Activated CD4-positive, alpha-beta memory T cell treated with anti-CD3 and anti-CD28 coated beads for 36 hours (primary cell): ENCODE results near the gene NPM3. TPM values are rescaled to one million over a fixed set of nuclear protein-coding genes. Genes with fewer than 3 reads are reported as not detected.

Experiments
- CTCF ChIA-PET: fragments of 350-600 bp; sonication (Branson Sonifier 250); formaldehyde crosslinking; loops from one replicate; lab custom pipeline; 2021; ENCODE audit warnings: antibody characterized with exemption, inconsistent platforms; lab: Charles Lee
- POLR2A ChIA-PET: fragments of 350-600 bp; sonication (Branson Sonifier 250); formaldehyde crosslinking; loops from one replicate; lab custom pipeline; 2021; ENCODE audit warnings: antibody characterized with exemption; lab: Charles Lee
- DNase-seq: peaks from one replicate; pipeline ENCODE4 v3.0.0-alpha.2; 2020
- H3K27ac Mint-ChIP-seq: one replicate; pipeline ENCODE4 v1.8.0; 2021; ENCODE audit warnings: mixed read lengths
- H3K27me3 Mint-ChIP-seq: one replicate; pipeline ENCODE4 v1.8.0; 2021; ENCODE audit warnings: mixed read lengths
- H3K36me3 Mint-ChIP-seq: one replicate; pipeline ENCODE4 v1.8.0; 2021; ENCODE audit warnings: mixed read lengths
- H3K4me1 Mint-ChIP-seq: one replicate; pipeline ENCODE4 v1.8.0; 2021; ENCODE audit warnings: low read depth, mixed read lengths
- H3K4me3 Mint-ChIP-seq: one replicate; pipeline ENCODE4 v1.8.0; 2021; ENCODE audit warnings: mild to moderate bottlenecking, mixed read lengths
- H3K9me3 Mint-ChIP-seq: one replicate; pipeline ENCODE4 v1.8.0; 2021; ENCODE audit warnings: mixed read lengths
- intact Hi-C: fragments of 100-400 bp; cut with micrococcal nuclease; formaldehyde crosslinking; loops from one replicate; pipeline ENCODE4 v1.15.1; 2023
- total RNA-seq, 2 experiments: library from RNA; stranded (reverse); gene quantifications; one replicate each; pipeline ENCODE4 v1.2.3, GENCODE V29; 2021

NPM3 gene
- total RNA-seq, 2 experiments from 2014 or later: 168 to 172 TPM

GRCh38 chr10:101767600-101767945 is 15.7 kb downstream of the NPM3 start:
- ChIA-PET POLR2A (no interaction called here), CTCF (no interaction called here)
- DNase-seq: no peak
- peaks cover 37% of the 10 kb centered on the region for H3K27me3 Mint-ChIP-seq
- H3K36me3 Mint-ChIP-seq: no peaks in the 10 kb centered on the region
- intact Hi-C loops: no loop called here
- H3K4me1 Mint-ChIP-seq: no peaks in the 10 kb centered on the region
- H3K4me3 Mint-ChIP-seq: no peak overlapping the region
- H3K27ac Mint-ChIP-seq: no peak overlapping the region
- no peaks in the 10 kb centered on the region for H3K9me3 Mint-ChIP-seq

- POLR2A ChIA-PET: no interaction called here
- DNase-seq: no peak
- no peak overlapping the region for H3K4me3 Mint-ChIP-seq
- H3K36me3 Mint-ChIP-seq: no peaks in the 10 kb centered on the region
- CTCF ChIA-PET: no interaction called here
- no peak overlapping the region for H3K27ac Mint-ChIP-seq
- no peaks in the 10 kb centered on the region for H3K9me3 Mint-ChIP-seq
- H3K4me1 Mint-ChIP-seq: no peaks in the 10 kb centered on the region
- intact Hi-C loops: no loop called here
- peaks cover 31% of the 10 kb centered on the region for H3K27me3 Mint-ChIP-seq
Measured at GRCh38 chr10:101766753-101767599, 16.3 kb downstream of the NPM3 start.

GRCh38 chr10:101766306-101766705 is 16.9 kb downstream of the NPM3 start:
- Mint-ChIP-seq H3K27ac (no peak overlapping the region), H3K4me3 (no peak overlapping the region), H3K4me1 (no peaks in the 10 kb centered on the region), H3K27me3 (peaks cover 26% of the 10 kb centered on the region), H3K9me3 (no peaks in the 10 kb centered on the region), H3K36me3 (no peaks in the 10 kb centered on the region)
- intact Hi-C loops: no loop called here
- DNase-seq: no peak
- CTCF ChIA-PET: no interaction called here
- POLR2A ChIA-PET: no interaction called here

GRCh38 chr10:101763141-101763846 is 20.0 kb downstream of the NPM3 start:
- H3K4me3 Mint-ChIP-seq: no peak overlapping the region

GRCh38 chr10:101762736-101763135 is 20.5 kb downstream of the NPM3 start:
- ChIA-PET CTCF (interaction anchor here (1.3 kb wide), 1 partner anchor 160 kb away, joined by 4 read pairs; no protein-coding TSS in a partner anchor), POLR2A (interaction anchor here (1.2 kb wide), 1 partner anchor 10 kb away, joined by 3 read pairs; no protein-coding TSS in a partner anchor)
- no peak for DNase-seq
- Mint-ChIP-seq H3K36me3 (no peaks in the 10 kb centered on the region), H3K27me3 (peaks cover 16% of the 10 kb centered on the region), H3K9me3 (no peaks in the 10 kb centered on the region), H3K27ac (no peak overlapping the region), H3K4me1 (no peaks in the 10 kb centered on the region), H3K4me3 (no peak overlapping the region)
- intact Hi-C loops: no loop called here

More at GRCh38 chr10:101763141-101763846, 20.0 kb downstream of the NPM3 start:
- DNase-seq: no peak
- H3K27ac Mint-ChIP-seq: no peak overlapping the region
- no peaks in the 10 kb centered on the region for H3K36me3 Mint-ChIP-seq
- POLR2A ChIA-PET: interaction anchor here (1.2 kb wide), 1 partner anchor 10 kb away, joined by 3 read pairs; no protein-coding TSS in a partner anchor
- peaks cover 16% of the 10 kb centered on the region for H3K27me3 Mint-ChIP-seq
- H3K4me1 Mint-ChIP-seq: no peaks in the 10 kb centered on the region
- intact Hi-C loops: no loop called here
- H3K9me3 Mint-ChIP-seq: no peaks in the 10 kb centered on the region
- CTCF ChIA-PET: interaction anchor here (1.3 kb wide), 1 partner anchor 161 kb away, joined by 4 read pairs; no protein-coding TSS in a partner anchor

- Mint-ChIP-seq H3K36me3 (no peaks in the 10 kb centered on the region), H3K9me3 (no peaks in the 10 kb centered on the region), H3K27ac (no peak overlapping the region), H3K4me1 (no peaks in the 10 kb centered on the region), H3K27me3 (peaks cover 7% of the 10 kb centered on the region), H3K4me3 (no peak overlapping the region)
- DNase-seq: no peak
- ChIA-PET POLR2A (no interaction called here), CTCF (no interaction called here)
- intact Hi-C loops: no loop called here
Measured at GRCh38 chr10:101761226-101761625, 22.0 kb downstream of the NPM3 start.

- DNase-seq: no peak
- Mint-ChIP-seq H3K36me3 (no peaks in the 10 kb centered on the region), H3K9me3 (no peaks in the 10 kb centered on the region), H3K4me1 (no peaks in the 10 kb centered on the region), H3K27ac (no peak overlapping the region), H3K27me3 (peaks cover 3% of the 10 kb centered on the region), H3K4me3 (no peak overlapping the region)
- intact Hi-C loops: no loop called here
- CTCF ChIA-PET: interaction anchor here (1.4 kb wide), 2 partner anchors 13 to 21 kb away, joined by 3 to 4 read pairs; no protein-coding TSS in a partner anchor
- POLR2A ChIA-PET: no interaction called here
Measured at GRCh38 chr10:101760510-101760909, 22.7 kb downstream of the NPM3 start.

- CTCF ChIA-PET: interaction anchor here (1.4 kb wide), 2 partner anchors 14 to 22 kb away, joined by 3 to 4 read pairs; no protein-coding TSS in a partner anchor
- no peak overlapping the region for H3K27ac Mint-ChIP-seq
- H3K4me1 Mint-ChIP-seq: no peaks in the 10 kb centered on the region
- POLR2A ChIA-PET: no interaction called here
- H3K27me3 Mint-ChIP-seq: peaks cover 2% of the 10 kb centered on the region
- H3K9me3 Mint-ChIP-seq: no peaks in the 10 kb centered on the region
- intact Hi-C loops: no loop called here
- DNase-seq: no peak
- no peak overlapping the region for H3K4me3 Mint-ChIP-seq
- H3K36me3 Mint-ChIP-seq: no peaks in the 10 kb centered on the region
Measured at GRCh38 chr10:101759309-101760247, 23.7 kb downstream of the NPM3 start.

- Mint-ChIP-seq H3K27ac (no peak overlapping the region), H3K4me1 (no peaks in the 10 kb centered on the region), H3K9me3 (no peaks in the 10 kb centered on the region), H3K36me3 (no peaks in the 10 kb centered on the region), H3K27me3 (peaks cover under 1% of the 10 kb centered on the region), H3K4me3 (no peak overlapping the region)
- intact Hi-C loops: no loop called here
- ChIA-PET POLR2A (no interaction called here), CTCF (interaction anchor here (1.4 kb wide), 1 partner anchor 22 kb away, joined by 4 read pairs; no protein-coding TSS in a partner anchor)
- no peak for DNase-seq
Measured at GRCh38 chr10:101758858-101759257, 24.4 kb downstream of the NPM3 start.

GRCh38 chr10:101752241-101752640 is 31.0 kb downstream of the NPM3 start:
- no peak for DNase-seq
- ChIA-PET POLR2A (no interaction called here), CTCF (interaction anchor here (1.1 kb wide), 1 partner anchor 29 kb away, joined by 3 read pairs; no protein-coding TSS in a partner anchor)
- no peaks in the 10 kb centered on the region for H3K9me3 Mint-ChIP-seq
- H3K4me3 Mint-ChIP-seq: no peak overlapping the region
- no peaks in the 10 kb centered on the region for H3K4me1 Mint-ChIP-seq
- no peak overlapping the region for H3K27ac Mint-ChIP-seq
- H3K36me3 Mint-ChIP-seq: no peaks in the 10 kb centered on the region
- H3K27me3 Mint-ChIP-seq: peaks cover 6% of the 10 kb centered on the region
- intact Hi-C loops: no loop called here
